ENCODE data around the gene RNASE12.
A peak's percentile ranks its signal among the peaks of the same experiment; 100 is the strongest.

RNASE12 gene

GRCh38 chr14:20606902-20607242 lies 15.7 kb upstream of the RNASE12 start:
- H3K23ac ChIP-seq (ENCODE audit: low read length) = no peak overlapping the region
- no peak overlapping the region for H4K8ac ChIP-seq (ENCODE audit: low read depth, low read length)
- peaks cover 4% of the 10 kb centered on the region for H3K4me1 ChIP-seq (ENCODE audit: control insufficient read depth, low read depth, low read length)
- no peaks in the 10 kb centered on the region for H3K36me3 ChIP-seq (ENCODE audit: control insufficient read depth, insufficient read depth, low read length)
- H3K79me2 ChIP-seq (ENCODE audit: control insufficient read depth, insufficient read depth, low read length) = no peaks in the 10 kb centered on the region
- no peak overlapping the region for H3K18ac ChIP-seq (ENCODE audit: low read length)
- no peak overlapping the region for H2BK15ac ChIP-seq (replicated peaks; ENCODE audit: low read depth)
- no peak overlapping the region for H2AK5ac ChIP-seq (ENCODE audit: low read length)
- no peaks in the 10 kb centered on the region for H3K27me3 ChIP-seq (ENCODE audit: insufficient read depth, low read length, poor library complexity)
- no peak overlapping the region for H3K4ac ChIP-seq (ENCODE audit: low read depth, low read length)
- H3K79me1 ChIP-seq (ENCODE audit: low read length) = no peaks in the 10 kb centered on the region
- no peak overlapping the region for H3K56ac ChIP-seq (ENCODE audit: low read length)
- DNase-seq = no peak
- H3K9ac ChIP-seq (ENCODE audit: low read length) = no peak overlapping the region
- H2BK120ac ChIP-seq (ENCODE audit: low read depth, low read length) = no peak overlapping the region
- H3K4me3 ChIP-seq (ENCODE audit: low read length) = no peak overlapping the region
- H4K5ac ChIP-seq (ENCODE audit: low read length) = no peak overlapping the region
- no peak overlapping the region for H2BK5ac ChIP-seq (ENCODE audit: low read length)
- WGBS (ENCODE audit: extremely low coverage, insufficient coverage, low lambda C conversion rate) = no CpG with 5 or more reads among the region's 2 CpGs
- no peak overlapping the region for H3K27ac ChIP-seq (ENCODE audit: low read depth, low read length)
- no peak overlapping the region for H3K4me2 ChIP-seq (ENCODE audit: low read length)

DNA sequence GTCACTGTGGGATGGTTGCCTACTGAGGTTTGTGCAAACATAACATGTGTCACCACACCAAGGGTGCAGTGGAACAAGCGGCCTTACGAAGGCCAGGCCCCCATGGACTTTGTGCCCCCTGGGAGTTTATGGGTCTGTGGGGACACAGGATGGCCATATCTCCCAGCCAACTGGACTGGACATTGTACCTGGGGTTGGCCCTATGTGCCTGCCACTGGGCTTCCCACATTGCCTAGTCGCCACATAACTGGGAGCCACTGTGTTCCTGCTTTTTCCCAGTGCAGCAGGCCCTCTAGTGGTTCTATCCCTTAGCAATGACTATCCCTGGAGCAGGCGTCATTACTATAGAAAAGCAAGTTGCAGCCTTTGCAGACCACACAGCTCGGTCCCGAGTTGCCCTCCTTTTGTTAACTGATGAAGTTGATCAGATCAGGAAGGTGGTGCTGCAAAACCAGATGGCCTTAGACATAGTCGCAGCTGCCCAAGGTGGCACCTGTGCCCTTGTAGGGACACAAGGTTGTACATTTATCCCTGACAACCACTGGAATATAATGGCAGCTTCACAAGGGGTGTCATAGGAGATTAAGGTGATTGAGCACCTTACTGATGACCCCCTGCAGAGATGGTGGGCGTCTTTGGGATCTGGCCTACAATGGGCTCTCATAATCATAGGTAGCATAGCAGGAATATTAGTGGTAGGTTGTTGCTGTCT lies 15.2 kb upstream of the RNASE12 start:
- Histone ChIP-seq H3K79me2 (ENCODE audit: control insufficient read depth, insufficient read depth, low read length) (no peaks in the 10 kb centered on the region), H3K56ac (ENCODE audit: low read length) (peak overlapping the region; percentile 43), H2BK15ac (replicated peaks; ENCODE audit: low read depth) (no peak overlapping the region), H4K8ac (ENCODE audit: low read depth, low read length) (no peak overlapping the region), H3K9ac (ENCODE audit: low read length) (no peak overlapping the region), H2BK5ac (ENCODE audit: low read length) (no peak overlapping the region), H3K4me2 (ENCODE audit: low read length) (no peak overlapping the region), H2AK5ac (ENCODE audit: low read length) (no peak overlapping the region), H4K5ac (ENCODE audit: low read length) (no peak overlapping the region), H3K36me3 (ENCODE audit: control insufficient read depth, insufficient read depth, low read length) (no peaks in the 10 kb centered on the region), H3K4me3 (ENCODE audit: low read length) (no peak overlapping the region), H3K4ac (ENCODE audit: low read depth, low read length) (no peak overlapping the region), H3K79me1 (ENCODE audit: low read length) (no peaks in the 10 kb centered on the region), H3K27ac (ENCODE audit: low read depth, low read length) (no peak overlapping the region), H3K27me3 (ENCODE audit: insufficient read depth, low read length, poor library complexity) (no peaks in the 10 kb centered on the region), H2BK120ac (ENCODE audit: low read depth, low read length) (no peak overlapping the region), H3K23ac (ENCODE audit: low read length) (no peak overlapping the region), H3K4me1 (ENCODE audit: control insufficient read depth, low read depth, low read length) (peaks cover under 1% of the 10 kb centered on the region), H3K18ac (ENCODE audit: low read length) (no peak overlapping the region)
- peak; percentile 85 for DNase-seq
- no CpG with 5 or more reads among the region's 8 CpGs for WGBS (ENCODE audit: extremely low coverage, insufficient coverage, low lambda C conversion rate)

- no peak overlapping the region for H3K4me2 ChIP-seq (ENCODE audit: low read length)
- DNase-seq = no peak
- H3K23ac ChIP-seq (ENCODE audit: low read length) = no peak overlapping the region
- H3K36me3 ChIP-seq (ENCODE audit: control insufficient read depth, insufficient read depth, low read length) = no peaks in the 10 kb centered on the region
- no peak overlapping the region for H3K18ac ChIP-seq (ENCODE audit: low read length)
- no peak overlapping the region for H2BK5ac ChIP-seq (ENCODE audit: low read length)
- no peak overlapping the region for H3K9ac ChIP-seq (ENCODE audit: low read length)
- H3K56ac ChIP-seq (ENCODE audit: low read length) = no peak overlapping the region
- H2BK15ac ChIP-seq (replicated peaks; ENCODE audit: low read depth) = no peak overlapping the region
- no peaks in the 10 kb centered on the region for H3K79me2 ChIP-seq (ENCODE audit: control insufficient read depth, insufficient read depth, low read length)
- no peak overlapping the region for H3K4me3 ChIP-seq (ENCODE audit: low read length)
- no peak overlapping the region for H4K8ac ChIP-seq (ENCODE audit: low read depth, low read length)
- no peak overlapping the region for H3K27ac ChIP-seq (ENCODE audit: low read depth, low read length)
- no peaks in the 10 kb centered on the region for H3K79me1 ChIP-seq (ENCODE audit: low read length)
- no peak overlapping the region for H4K5ac ChIP-seq (ENCODE audit: low read length)
- WGBS (ENCODE audit: extremely low coverage, insufficient coverage, low lambda C conversion rate) = no CpG with 5 or more reads among the region's 13 CpGs
- H2BK120ac ChIP-seq (ENCODE audit: low read depth, low read length) = no peak overlapping the region
- no peaks in the 10 kb centered on the region for H3K27me3 ChIP-seq (ENCODE audit: insufficient read depth, low read length, poor library complexity)
- no peak overlapping the region for H2AK5ac ChIP-seq (ENCODE audit: low read length)
- H3K4ac ChIP-seq (ENCODE audit: low read depth, low read length) = no peak overlapping the region
- H3K4me1 ChIP-seq (ENCODE audit: control insufficient read depth, low read depth, low read length) = no peaks in the 10 kb centered on the region
These were observed 12.9 kb upstream of the RNASE12 start for GRCh38 chr14:20603813-20604690.

GRCh38 chr14:20602583-20602982 lies 11.4 kb upstream of the RNASE12 start:
- H3K27me3 ChIP-seq (ENCODE audit: insufficient read depth, low read length, poor library complexity) = no peaks in the 10 kb centered on the region
- no peak overlapping the region for H2BK120ac ChIP-seq (ENCODE audit: low read depth, low read length)
- no peak overlapping the region for H3K4me2 ChIP-seq (ENCODE audit: low read length)
- no peak overlapping the region for H4K8ac ChIP-seq (ENCODE audit: low read depth, low read length)
- no peak overlapping the region for H2AK5ac ChIP-seq (ENCODE audit: low read length)
- WGBS (ENCODE audit: extremely low coverage, insufficient coverage, low lambda C conversion rate) = no CpG with 5 or more reads among the region's 9 CpGs
- H3K56ac ChIP-seq (ENCODE audit: low read length) = no peak overlapping the region
- no peaks in the 10 kb centered on the region for H3K79me1 ChIP-seq (ENCODE audit: low read length)
- H4K5ac ChIP-seq (ENCODE audit: low read length) = no peak overlapping the region
- H3K18ac ChIP-seq (ENCODE audit: low read length) = no peak overlapping the region
- no peak overlapping the region for H2BK5ac ChIP-seq (ENCODE audit: low read length)
- no peak overlapping the region for H3K27ac ChIP-seq (ENCODE audit: low read depth, low read length)
- no peaks in the 10 kb centered on the region for H3K4me1 ChIP-seq (ENCODE audit: control insufficient read depth, low read depth, low read length)
- no peak overlapping the region for H2BK15ac ChIP-seq (replicated peaks; ENCODE audit: low read depth)
- no peak overlapping the region for H3K23ac ChIP-seq (ENCODE audit: low read length)
- no peak overlapping the region for H3K4ac ChIP-seq (ENCODE audit: low read depth, low read length)
- H3K36me3 ChIP-seq (ENCODE audit: control insufficient read depth, insufficient read depth, low read length) = no peaks in the 10 kb centered on the region
- H3K79me2 ChIP-seq (ENCODE audit: control insufficient read depth, insufficient read depth, low read length) = no peaks in the 10 kb centered on the region
- DNase-seq = no peak
- H3K9ac ChIP-seq (ENCODE audit: low read length) = no peak overlapping the region
- H3K4me3 ChIP-seq (ENCODE audit: low read length) = no peak overlapping the region

- DNase-seq = no peak
- Histone ChIP-seq H3K4me3 (ENCODE audit: low read length) (no peak overlapping the region), H3K27ac (ENCODE audit: low read depth, low read length) (no peak overlapping the region), H3K36me3 (ENCODE audit: control insufficient read depth, insufficient read depth, low read length) (no peaks in the 10 kb centered on the region), H3K4ac (ENCODE audit: low read depth, low read length) (no peak overlapping the region), H2BK5ac (ENCODE audit: low read length) (no peak overlapping the region), H2BK15ac (replicated peaks; ENCODE audit: low read depth) (no peak overlapping the region), H3K4me1 (ENCODE audit: control insufficient read depth, low read depth, low read length) (no peaks in the 10 kb centered on the region), H3K79me2 (ENCODE audit: control insufficient read depth, insufficient read depth, low read length) (no peaks in the 10 kb centered on the region), H3K27me3 (ENCODE audit: insufficient read depth, low read length, poor library complexity) (no peaks in the 10 kb centered on the region), H3K4me2 (ENCODE audit: low read length) (no peak overlapping the region), H3K18ac (ENCODE audit: low read length) (no peak overlapping the region), H3K9ac (ENCODE audit: low read length) (no peak overlapping the region), H2AK5ac (ENCODE audit: low read length) (no peak overlapping the region), H3K79me1 (ENCODE audit: low read length) (no peaks in the 10 kb centered on the region), H4K5ac (ENCODE audit: low read length) (no peak overlapping the region), H3K56ac (ENCODE audit: low read length) (no peak overlapping the region), H2BK120ac (ENCODE audit: low read depth, low read length) (no peak overlapping the region), H4K8ac (ENCODE audit: low read depth, low read length) (no peak overlapping the region), H3K23ac (ENCODE audit: low read length) (no peak overlapping the region)
- WGBS (ENCODE audit: extremely low coverage, insufficient coverage, low lambda C conversion rate) = no CpG with 5 or more reads among the region's 12 CpGs
These were observed 10.3 kb upstream of the RNASE12 start for GRCh38 chr14:20601522-20601921.
